ENCODE data around the gene TRIM42. TPM values are rescaled to one million over a fixed set of nuclear protein-coding genes. Genes with fewer than 3 reads are reported as not detected.

Gene TRIM42
- total and polyA plus RNA-seq, 2 donors (not counting 1 experiment from before 2014, with no cell fraction given) = not detected

- TF ChIP-seq CTCF (IDR thresholded peaks at IDR 0.05) (no peak), EZH2 (IDR thresholded peaks at IDR 0.05; ENCODE audit: borderline replicate concordance, insufficient read depth, low read depth, low read length, poor library complexity, severe bottlenecking) (no peak)
- ChIA-PET POLR2A (no interaction called here), CTCF (no interaction called here)
- Mint-ChIP-seq H3K9me3 (ENCODE audit: insufficient read depth) (no peaks in the 10 kb centered on the region), H3K4me3 (no peak overlapping the region), H3K27me3 (peaks cover 5% of the 10 kb centered on the region), H3K4me1 (no peaks in the 10 kb centered on the region), H3K27ac (no peak overlapping the region)
- Histone ChIP-seq H3K9me3 (ENCODE audit: control extremely low read depth in 1 of 3, control insufficient read depth in 2 of 3, insufficient read depth in 1 of 3, low read length in 2 of 3) (no peaks in the 10 kb centered on the region), H3K4me1 (ENCODE audit: control insufficient read depth in 2 of 2, insufficient read depth in 2 of 2, low read length in 2 of 2) (no peaks in the 10 kb centered on the region), H3K9ac (ENCODE audit: low read length) (no peak overlapping the region), H3K4me2 (replicated peaks; ENCODE audit: low read depth, low read length, poor library complexity, severe bottlenecking) (no peak overlapping the region), H3K36me3 (replicated peaks in 1 of 2; ENCODE audit: control extremely low read depth in 1 of 2, control insufficient read depth in 1 of 2, extremely low read depth in 1 of 2, insufficient read depth in 2 of 2, low read length in 1 of 2) (no peaks in the 10 kb centered on the region), H3K27ac (ENCODE audit: low read length in 2 of 2) (no peak overlapping the region), H2AFZ (ENCODE audit: insufficient read depth, low read depth, low read length, poor library complexity, severe bottlenecking) (no peak overlapping the region), H3K27me3 (replicated peaks in 1 of 4; ENCODE audit: control extremely low read depth in 1 of 4, control insufficient read depth in 3 of 4, insufficient read depth in 4 of 4, low read length in 3 of 4) (no peaks in the 10 kb centered on the region), H4K20me1 (ENCODE audit: control insufficient read depth, insufficient read depth, low read length, poor library complexity, severe bottlenecking) (no peaks in the 10 kb centered on the region), H3K79me2 (ENCODE audit: control insufficient read depth, insufficient read depth, low read length) (no peaks in the 10 kb centered on the region), H3K4me3 (ENCODE audit: control extremely low read depth in 1 of 5, extremely low read depth in 1 of 5, insufficient read depth in 1 of 5, low read depth in 2 of 5, low read length in 4 of 5) (no peak overlapping the region)
- intact Hi-C loops (cut with micrococcal nuclease) = no loop called here
- 93% methylated on average over 2 of the region's 2 CpGs for WGBS (ENCODE audit: insufficient coverage)
- no peak for DNase-seq
- no peak for ATAC-seq (ENCODE audit: low read depth)
Measured at GRCh38 chr3:140686948-140687347, 9.1 kb downstream of the TRIM42 start.

GRCh38 chr3:140695361-140696061 lies 17.6 kb downstream of the TRIM42 start:
- Histone ChIP-seq H3K9me3 (ENCODE audit: control extremely low read depth in 1 of 3, control insufficient read depth in 2 of 3, insufficient read depth in 1 of 3, low read length in 2 of 3) (no peaks in the 10 kb centered on the region), H3K4me1 (ENCODE audit: control insufficient read depth in 2 of 2, insufficient read depth in 2 of 2, low read length in 2 of 2) (no peaks in the 10 kb centered on the region), H4K20me1 (ENCODE audit: control insufficient read depth, insufficient read depth, low read length, poor library complexity, severe bottlenecking) (no peaks in the 10 kb centered on the region), H3K4me2 (replicated peaks; ENCODE audit: low read depth, low read length, poor library complexity, severe bottlenecking) (no peak overlapping the region), H3K36me3 (replicated peaks in 1 of 2; ENCODE audit: control extremely low read depth in 1 of 2, control insufficient read depth in 1 of 2, extremely low read depth in 1 of 2, insufficient read depth in 2 of 2, low read length in 1 of 2) (no peaks in the 10 kb centered on the region), H3K79me2 (ENCODE audit: control insufficient read depth, insufficient read depth, low read length) (no peaks in the 10 kb centered on the region), H3K4me3 (ENCODE audit: control extremely low read depth in 1 of 5, extremely low read depth in 1 of 5, insufficient read depth in 1 of 5, low read depth in 2 of 5, low read length in 4 of 5) (no peak overlapping the region), H3K9ac (ENCODE audit: low read length) (no peak overlapping the region), H2AFZ (ENCODE audit: insufficient read depth, low read depth, low read length, poor library complexity, severe bottlenecking) (no peak overlapping the region), H3K27me3 (replicated peaks in 1 of 4; ENCODE audit: control extremely low read depth in 1 of 4, control insufficient read depth in 3 of 4, insufficient read depth in 4 of 4, low read length in 3 of 4) (no peaks in the 10 kb centered on the region), H3K27ac (ENCODE audit: low read length in 2 of 2) (no peak overlapping the region)
- ATAC-seq (ENCODE audit: low read depth) (no peak), DNase-seq (no peak)
- ChIA-PET POLR2A (no interaction called here), CTCF (no interaction called here)
- no peak for TF ChIP-seq EZH2 (IDR thresholded peaks at IDR 0.05; ENCODE audit: borderline replicate concordance, insufficient read depth, low read depth, low read length, poor library complexity, severe bottlenecking)
- H3K4me1 Mint-ChIP-seq = no peaks in the 10 kb centered on the region
- WGBS (ENCODE audit: insufficient coverage) = 72% methylated on average over 2 of the region's 5 CpGs
- no peaks in the 10 kb centered on the region for H3K9me3 Mint-ChIP-seq (ENCODE audit: insufficient read depth)
- no peak overlapping the region for H3K27ac Mint-ChIP-seq
- H3K4me3 Mint-ChIP-seq = no peak overlapping the region
- H3K27me3 Mint-ChIP-seq = peaks cover 9% of the 10 kb centered on the region
- intact Hi-C loops (cut with micrococcal nuclease) = no loop called here

Measured in B cell (primary cell).